Measurements from ENCODE around the gene URI1.

URI1 gene

DNA sequence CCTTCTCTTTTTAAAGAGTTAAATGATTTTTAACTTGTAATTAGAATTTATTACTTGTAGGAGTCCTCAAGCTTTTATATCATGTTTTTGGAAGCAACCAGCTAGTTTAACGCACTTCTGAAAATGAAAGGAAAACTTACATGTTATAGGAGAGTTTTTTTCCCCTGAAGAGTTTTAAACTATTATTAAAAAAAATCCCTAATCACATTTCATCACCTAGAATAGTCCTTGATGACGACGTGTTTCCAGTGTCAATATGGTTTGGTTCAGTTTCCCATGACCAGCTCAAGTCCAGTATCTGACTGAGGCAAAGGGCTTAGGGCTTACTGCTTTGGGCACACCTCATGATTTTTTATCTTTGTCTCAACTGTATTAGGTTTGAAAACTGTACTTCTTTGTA lies 36.0 kb downstream of the URI1 start:
- DNase-seq: no peak
- Histone ChIP-seq H3K4me3 (ENCODE audit: low read depth, low read length) (no peak overlapping the region), H3K36me3 (replicated peaks) (no peaks in the 10 kb centered on the region), H3K27me3 (replicated peaks) (no peaks in the 10 kb centered on the region), H3K27ac (no peak overlapping the region)
- TF ChIP-seq, protein P1, sequence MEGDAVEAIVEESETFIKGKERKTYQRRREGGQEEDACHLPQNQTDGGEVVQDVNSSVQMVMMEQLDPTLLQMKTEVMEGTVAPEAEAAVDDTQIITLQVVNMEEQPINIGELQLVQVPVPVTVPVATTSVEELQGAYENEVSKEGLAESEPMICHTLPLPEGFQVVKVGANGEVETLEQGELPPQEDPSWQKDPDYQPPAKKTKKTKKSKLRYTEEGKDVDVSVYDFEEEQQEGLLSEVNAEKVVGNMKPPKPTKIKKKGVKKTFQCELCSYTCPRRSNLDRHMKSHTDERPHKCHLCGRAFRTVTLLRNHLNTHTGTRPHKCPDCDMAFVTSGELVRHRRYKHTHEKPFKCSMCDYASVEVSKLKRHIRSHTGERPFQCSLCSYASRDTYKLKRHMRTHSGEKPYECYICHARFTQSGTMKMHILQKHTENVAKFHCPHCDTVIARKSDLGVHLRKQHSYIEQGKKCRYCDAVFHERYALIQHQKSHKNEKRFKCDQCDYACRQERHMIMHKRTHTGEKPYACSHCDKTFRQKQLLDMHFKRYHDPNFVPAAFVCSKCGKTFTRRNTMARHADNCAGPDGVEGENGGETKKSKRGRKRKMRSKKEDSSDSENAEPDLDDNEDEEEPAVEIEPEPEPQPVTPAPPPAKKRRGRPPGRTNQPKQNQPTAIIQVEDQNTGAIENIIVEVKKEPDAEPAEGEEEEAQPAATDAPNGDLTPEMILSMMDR (IDR thresholded peaks at IDR 0.05; ENCODE audit: low read depth, low read length, missing control alignments): no peak
- in situ Hi-C loops (cut with HindIII; ENCODE audit: low pct_ligation_motif_present, low sequenced_read_pairs): no loop called here

DNA sequence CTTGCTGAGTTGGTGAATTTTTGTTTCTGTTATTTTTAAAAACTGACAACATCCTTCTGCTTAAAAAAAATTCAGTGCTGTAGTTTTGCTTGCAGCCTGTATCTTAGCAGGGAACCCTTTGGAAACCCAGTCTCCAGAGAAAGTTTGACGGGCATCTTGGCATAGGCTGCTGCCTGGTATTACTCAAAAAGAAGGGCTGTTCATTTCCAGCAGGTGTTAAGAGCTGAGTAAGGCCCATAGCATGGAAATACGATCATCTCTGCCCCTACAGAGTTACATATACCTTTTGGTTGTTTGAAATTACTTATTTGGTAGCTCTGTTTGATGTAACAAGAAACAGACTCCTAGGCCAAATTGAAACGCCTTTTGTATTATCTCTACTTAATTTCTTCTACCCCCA lies 41.5 kb downstream of the URI1 start:
- TF ChIP-seq, protein P1 (IDR thresholded peaks at IDR 0.05; ENCODE audit: low read depth, low read length, missing control alignments): no peak
- Histone ChIP-seq H3K27me3 (replicated peaks) (no peaks in the 10 kb centered on the region), H3K4me3 (ENCODE audit: low read depth, low read length) (no peak overlapping the region), H3K36me3 (replicated peaks) (peaks cover 2% of the 10 kb centered on the region), H3K27ac (no peak overlapping the region)
- in situ Hi-C loops (cut with HindIII; ENCODE audit: low pct_ligation_motif_present, low sequenced_read_pairs): no loop called here
- DNase-seq: no peak

DNA sequence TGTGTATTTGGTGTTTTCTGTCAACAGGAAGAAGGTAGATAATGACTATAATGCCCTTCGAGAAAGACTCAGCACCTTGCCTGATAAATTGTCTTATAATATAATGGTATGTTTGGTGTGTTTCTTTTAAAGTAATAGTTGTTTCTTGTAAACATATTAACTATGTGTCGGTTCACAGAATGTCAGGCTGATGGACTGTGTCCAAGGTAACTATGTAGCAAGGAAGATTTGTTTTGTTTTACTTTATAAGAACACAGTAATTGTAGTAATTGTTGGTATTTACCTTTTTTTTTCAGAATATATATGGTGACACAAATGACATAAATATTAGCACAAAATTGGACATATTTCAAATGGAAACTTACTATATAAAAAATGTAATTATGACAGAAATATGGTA lies 43.2 kb downstream of the URI1 start:
- no peak for DNase-seq
- TF ChIP-seq, protein P1 (IDR thresholded peaks at IDR 0.05; ENCODE audit: low read depth, low read length, missing control alignments): no peak
- Histone ChIP-seq H3K4me3 (ENCODE audit: low read depth, low read length) (no peak overlapping the region), H3K27ac (no peak overlapping the region), H3K27me3 (replicated peaks) (no peaks in the 10 kb centered on the region), H3K36me3 (replicated peaks) (peaks cover 5% of the 10 kb centered on the region)
- in situ Hi-C loops (cut with HindIII; ENCODE audit: low pct_ligation_motif_present, low sequenced_read_pairs): no loop called here

DNA sequence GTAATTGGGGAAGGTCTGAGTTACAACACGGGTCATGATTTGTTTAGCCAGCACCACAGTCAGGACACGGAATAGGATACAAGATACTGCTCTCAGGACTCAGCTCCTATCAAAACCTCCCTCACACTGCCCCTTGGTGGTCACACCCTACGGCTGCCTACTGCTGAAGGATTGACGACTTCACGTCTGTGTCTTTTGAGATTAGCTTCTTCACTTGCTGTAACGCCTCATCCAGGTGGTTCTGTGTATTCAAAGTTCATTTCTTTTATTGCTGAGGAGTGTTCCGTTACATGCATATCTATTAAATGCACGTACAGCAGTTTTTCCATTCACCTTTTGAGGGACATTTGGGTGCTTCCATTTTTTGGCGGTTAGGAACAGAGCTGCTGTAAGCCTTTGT lies 46.3 kb downstream of the URI1 start:
- Histone ChIP-seq H3K36me3 (replicated peaks) (peaks cover 5% of the 10 kb centered on the region), H3K27me3 (replicated peaks) (no peaks in the 10 kb centered on the region), H3K27ac (no peak overlapping the region), H3K4me3 (ENCODE audit: low read depth, low read length) (no peak overlapping the region)
- DNase-seq: no peak
- in situ Hi-C loops (cut with HindIII; ENCODE audit: low pct_ligation_motif_present, low sequenced_read_pairs): no loop called here
- TF ChIP-seq, protein P1 (IDR thresholded peaks at IDR 0.05; ENCODE audit: low read depth, low read length, missing control alignments): no peak

DNA sequence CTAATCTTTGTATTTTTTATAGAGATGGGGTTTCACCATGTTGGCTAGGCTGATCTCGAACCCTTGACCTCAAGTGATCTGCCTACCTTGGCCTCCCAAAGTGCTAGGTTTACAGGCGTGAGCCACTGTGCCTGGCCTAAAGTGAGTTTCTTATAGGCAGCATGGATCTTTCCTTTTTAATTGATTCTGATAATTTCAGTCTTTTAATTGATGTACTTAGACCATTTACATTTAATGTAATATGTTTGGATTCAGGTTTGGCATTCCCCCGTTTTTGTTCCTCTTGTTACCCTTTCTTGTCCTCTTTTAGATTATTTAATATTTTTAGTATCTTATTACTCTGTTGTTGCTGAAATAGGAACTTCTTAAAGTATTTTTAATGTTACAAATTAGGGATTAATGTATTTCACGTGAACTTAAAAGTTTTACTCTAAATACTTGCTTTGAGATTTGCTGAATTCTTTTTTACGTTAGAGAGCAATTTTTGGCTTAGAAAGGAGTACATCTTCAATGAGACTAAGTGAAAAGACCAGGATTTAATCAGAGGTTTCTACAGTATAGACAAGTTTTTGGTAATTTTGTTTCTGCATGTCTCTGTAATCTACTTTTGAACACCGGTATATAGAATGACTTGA lies 50.3 kb downstream of the URI1 start:
- H3K36me3 ChIP-seq (replicated peaks): peaks cover 5% of the 10 kb centered on the region
- TF ChIP-seq, protein P1 (IDR thresholded peaks at IDR 0.05; ENCODE audit: low read depth, low read length, missing control alignments): no peak
- no peaks in the 10 kb centered on the region for H3K27me3 ChIP-seq (replicated peaks)
- no peak overlapping the region for H3K4me3 ChIP-seq (ENCODE audit: low read depth, low read length)
- no peak for DNase-seq
- in situ Hi-C loops (cut with HindIII; ENCODE audit: low pct_ligation_motif_present, low sequenced_read_pairs): no loop called here
- H3K27ac ChIP-seq: no peak overlapping the region

DNA sequence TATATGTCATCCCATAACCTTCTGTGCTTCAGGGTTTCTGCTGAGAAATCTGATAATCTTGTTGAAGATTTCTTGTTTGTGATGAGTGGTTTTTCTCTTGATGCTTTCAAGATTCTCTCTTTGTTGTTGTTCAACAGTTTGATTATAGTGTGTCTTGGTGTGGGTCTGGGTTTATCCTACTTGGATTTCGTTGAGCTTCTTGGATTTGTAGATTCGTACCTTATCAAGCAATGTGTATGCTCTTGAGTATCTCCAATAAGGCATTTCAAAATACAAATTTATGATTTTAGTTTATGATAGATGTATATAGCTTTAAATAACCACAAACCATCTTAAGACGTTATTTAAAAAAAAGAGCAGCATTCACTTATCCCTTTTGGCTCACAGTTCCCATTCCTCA lies 57.5 kb downstream of the URI1 start:
- DNase-seq: no peak
- Histone ChIP-seq H3K27me3 (replicated peaks) (no peaks in the 10 kb centered on the region), H3K4me3 (ENCODE audit: low read depth, low read length) (no peak overlapping the region), H3K36me3 (replicated peaks) (no peaks in the 10 kb centered on the region), H3K27ac (no peak overlapping the region)
- in situ Hi-C loops (cut with HindIII; ENCODE audit: low pct_ligation_motif_present, low sequenced_read_pairs): no loop called here
- TF ChIP-seq, protein P1 (IDR thresholded peaks at IDR 0.05; ENCODE audit: low read depth, low read length, missing control alignments): no peak

All from brain microvascular endothelial cell (primary cell).